ENCODE results near the gene MGA. TPM values are rescaled to one million over a fixed set of nuclear protein-coding genes. Genes with fewer than 3 reads are reported as not detected.

The MGA gene
- total and polyA plus RNA-seq, 2 experiments from 2014 or later: 42.6 to 58.9 TPM

DNA sequence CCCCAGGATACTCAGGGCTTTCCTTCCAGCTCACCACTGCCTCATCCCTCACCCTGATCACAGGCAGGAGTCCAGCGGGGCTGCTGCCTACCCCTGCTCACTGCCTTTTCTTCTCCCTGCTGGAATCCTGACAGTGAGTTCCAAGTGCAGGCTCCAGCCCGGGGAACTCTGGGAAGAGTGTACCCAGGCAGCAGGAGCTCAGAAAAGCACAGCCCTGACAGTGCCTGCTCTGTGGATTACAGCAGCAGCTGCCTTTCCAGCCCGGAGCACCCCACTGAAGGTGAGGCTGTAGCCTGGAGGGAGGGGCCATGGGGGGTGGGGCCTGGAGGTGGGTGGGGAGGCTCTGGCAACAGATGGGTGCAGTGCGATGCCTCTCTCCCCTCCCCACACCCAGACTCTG lies 161.6 kb downstream of the MGA start:
- H2AFZ ChIP-seq: no peak overlapping the region
- no peak for TF ChIP-seq EZH2phosphoT487 (IDR thresholded peaks at IDR 0.05; ENCODE audit: unreplicated experiment)
- TF ChIP-seq, protein P1, sequence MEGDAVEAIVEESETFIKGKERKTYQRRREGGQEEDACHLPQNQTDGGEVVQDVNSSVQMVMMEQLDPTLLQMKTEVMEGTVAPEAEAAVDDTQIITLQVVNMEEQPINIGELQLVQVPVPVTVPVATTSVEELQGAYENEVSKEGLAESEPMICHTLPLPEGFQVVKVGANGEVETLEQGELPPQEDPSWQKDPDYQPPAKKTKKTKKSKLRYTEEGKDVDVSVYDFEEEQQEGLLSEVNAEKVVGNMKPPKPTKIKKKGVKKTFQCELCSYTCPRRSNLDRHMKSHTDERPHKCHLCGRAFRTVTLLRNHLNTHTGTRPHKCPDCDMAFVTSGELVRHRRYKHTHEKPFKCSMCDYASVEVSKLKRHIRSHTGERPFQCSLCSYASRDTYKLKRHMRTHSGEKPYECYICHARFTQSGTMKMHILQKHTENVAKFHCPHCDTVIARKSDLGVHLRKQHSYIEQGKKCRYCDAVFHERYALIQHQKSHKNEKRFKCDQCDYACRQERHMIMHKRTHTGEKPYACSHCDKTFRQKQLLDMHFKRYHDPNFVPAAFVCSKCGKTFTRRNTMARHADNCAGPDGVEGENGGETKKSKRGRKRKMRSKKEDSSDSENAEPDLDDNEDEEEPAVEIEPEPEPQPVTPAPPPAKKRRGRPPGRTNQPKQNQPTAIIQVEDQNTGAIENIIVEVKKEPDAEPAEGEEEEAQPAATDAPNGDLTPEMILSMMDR (conservative IDR thresholded peaks at IDR 0.05; ENCODE audit: low read depth in 2 of 2): no peak
- TF ChIP-seq, protein P2, sequence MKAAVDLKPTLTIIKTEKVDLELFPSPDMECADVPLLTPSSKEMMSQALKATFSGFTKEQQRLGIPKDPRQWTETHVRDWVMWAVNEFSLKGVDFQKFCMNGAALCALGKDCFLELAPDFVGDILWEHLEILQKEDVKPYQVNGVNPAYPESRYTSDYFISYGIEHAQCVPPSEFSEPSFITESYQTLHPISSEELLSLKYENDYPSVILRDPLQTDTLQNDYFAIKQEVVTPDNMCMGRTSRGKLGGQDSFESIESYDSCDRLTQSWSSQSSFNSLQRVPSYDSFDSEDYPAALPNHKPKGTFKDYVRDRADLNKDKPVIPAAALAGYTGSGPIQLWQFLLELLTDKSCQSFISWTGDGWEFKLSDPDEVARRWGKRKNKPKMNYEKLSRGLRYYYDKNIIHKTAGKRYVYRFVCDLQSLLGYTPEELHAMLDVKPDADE (IDR thresholded peaks at IDR 0.05): no peak
- TF ChIP-seq ZNF114 (CRISPR knock-in tag; IDR thresholded peaks at IDR 0.05): no peak
- no peak for TF ChIP-seq CREB1 (CRISPR knock-in tag; IDR thresholded peaks at IDR 0.05; ENCODE audit: low read depth)
- no peak for TF ChIP-seq JUNB (IDR thresholded peaks at IDR 0.05; ENCODE audit: unreplicated experiment)
- no peak for TF ChIP-seq POLR2AphosphoS5 (IDR thresholded peaks at IDR 0.05; ENCODE audit: low read depth)
- TF ChIP-seq, protein P3, sequence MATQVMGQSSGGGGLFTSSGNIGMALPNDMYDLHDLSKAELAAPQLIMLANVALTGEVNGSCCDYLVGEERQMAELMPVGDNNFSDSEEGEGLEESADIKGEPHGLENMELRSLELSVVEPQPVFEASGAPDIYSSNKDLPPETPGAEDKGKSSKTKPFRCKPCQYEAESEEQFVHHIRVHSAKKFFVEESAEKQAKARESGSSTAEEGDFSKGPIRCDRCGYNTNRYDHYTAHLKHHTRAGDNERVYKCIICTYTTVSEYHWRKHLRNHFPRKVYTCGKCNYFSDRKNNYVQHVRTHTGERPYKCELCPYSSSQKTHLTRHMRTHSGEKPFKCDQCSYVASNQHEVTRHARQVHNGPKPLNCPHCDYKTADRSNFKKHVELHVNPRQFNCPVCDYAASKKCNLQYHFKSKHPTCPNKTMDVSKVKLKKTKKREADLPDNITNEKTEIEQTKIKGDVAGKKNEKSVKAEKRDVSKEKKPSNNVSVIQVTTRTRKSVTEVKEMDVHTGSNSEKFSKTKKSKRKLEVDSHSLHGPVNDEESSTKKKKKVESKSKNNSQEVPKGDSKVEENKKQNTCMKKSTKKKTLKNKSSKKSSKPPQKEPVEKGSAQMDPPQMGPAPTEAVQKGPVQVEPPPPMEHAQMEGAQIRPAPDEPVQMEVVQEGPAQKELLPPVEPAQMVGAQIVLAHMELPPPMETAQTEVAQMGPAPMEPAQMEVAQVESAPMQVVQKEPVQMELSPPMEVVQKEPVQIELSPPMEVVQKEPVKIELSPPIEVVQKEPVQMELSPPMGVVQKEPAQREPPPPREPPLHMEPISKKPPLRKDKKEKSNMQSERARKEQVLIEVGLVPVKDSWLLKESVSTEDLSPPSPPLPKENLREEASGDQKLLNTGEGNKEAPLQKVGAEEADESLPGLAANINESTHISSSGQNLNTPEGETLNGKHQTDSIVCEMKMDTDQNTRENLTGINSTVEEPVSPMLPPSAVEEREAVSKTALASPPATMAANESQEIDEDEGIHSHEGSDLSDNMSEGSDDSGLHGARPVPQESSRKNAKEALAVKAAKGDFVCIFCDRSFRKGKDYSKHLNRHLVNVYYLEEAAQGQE (IDR thresholded peaks at IDR 0.05; ENCODE audit: unreplicated experiment): no peak
- no peak for TF ChIP-seq NANOG (IDR thresholded peaks at IDR 0.05; ENCODE audit: borderline replicate concordance)
- TF ChIP-seq, protein P4, sequence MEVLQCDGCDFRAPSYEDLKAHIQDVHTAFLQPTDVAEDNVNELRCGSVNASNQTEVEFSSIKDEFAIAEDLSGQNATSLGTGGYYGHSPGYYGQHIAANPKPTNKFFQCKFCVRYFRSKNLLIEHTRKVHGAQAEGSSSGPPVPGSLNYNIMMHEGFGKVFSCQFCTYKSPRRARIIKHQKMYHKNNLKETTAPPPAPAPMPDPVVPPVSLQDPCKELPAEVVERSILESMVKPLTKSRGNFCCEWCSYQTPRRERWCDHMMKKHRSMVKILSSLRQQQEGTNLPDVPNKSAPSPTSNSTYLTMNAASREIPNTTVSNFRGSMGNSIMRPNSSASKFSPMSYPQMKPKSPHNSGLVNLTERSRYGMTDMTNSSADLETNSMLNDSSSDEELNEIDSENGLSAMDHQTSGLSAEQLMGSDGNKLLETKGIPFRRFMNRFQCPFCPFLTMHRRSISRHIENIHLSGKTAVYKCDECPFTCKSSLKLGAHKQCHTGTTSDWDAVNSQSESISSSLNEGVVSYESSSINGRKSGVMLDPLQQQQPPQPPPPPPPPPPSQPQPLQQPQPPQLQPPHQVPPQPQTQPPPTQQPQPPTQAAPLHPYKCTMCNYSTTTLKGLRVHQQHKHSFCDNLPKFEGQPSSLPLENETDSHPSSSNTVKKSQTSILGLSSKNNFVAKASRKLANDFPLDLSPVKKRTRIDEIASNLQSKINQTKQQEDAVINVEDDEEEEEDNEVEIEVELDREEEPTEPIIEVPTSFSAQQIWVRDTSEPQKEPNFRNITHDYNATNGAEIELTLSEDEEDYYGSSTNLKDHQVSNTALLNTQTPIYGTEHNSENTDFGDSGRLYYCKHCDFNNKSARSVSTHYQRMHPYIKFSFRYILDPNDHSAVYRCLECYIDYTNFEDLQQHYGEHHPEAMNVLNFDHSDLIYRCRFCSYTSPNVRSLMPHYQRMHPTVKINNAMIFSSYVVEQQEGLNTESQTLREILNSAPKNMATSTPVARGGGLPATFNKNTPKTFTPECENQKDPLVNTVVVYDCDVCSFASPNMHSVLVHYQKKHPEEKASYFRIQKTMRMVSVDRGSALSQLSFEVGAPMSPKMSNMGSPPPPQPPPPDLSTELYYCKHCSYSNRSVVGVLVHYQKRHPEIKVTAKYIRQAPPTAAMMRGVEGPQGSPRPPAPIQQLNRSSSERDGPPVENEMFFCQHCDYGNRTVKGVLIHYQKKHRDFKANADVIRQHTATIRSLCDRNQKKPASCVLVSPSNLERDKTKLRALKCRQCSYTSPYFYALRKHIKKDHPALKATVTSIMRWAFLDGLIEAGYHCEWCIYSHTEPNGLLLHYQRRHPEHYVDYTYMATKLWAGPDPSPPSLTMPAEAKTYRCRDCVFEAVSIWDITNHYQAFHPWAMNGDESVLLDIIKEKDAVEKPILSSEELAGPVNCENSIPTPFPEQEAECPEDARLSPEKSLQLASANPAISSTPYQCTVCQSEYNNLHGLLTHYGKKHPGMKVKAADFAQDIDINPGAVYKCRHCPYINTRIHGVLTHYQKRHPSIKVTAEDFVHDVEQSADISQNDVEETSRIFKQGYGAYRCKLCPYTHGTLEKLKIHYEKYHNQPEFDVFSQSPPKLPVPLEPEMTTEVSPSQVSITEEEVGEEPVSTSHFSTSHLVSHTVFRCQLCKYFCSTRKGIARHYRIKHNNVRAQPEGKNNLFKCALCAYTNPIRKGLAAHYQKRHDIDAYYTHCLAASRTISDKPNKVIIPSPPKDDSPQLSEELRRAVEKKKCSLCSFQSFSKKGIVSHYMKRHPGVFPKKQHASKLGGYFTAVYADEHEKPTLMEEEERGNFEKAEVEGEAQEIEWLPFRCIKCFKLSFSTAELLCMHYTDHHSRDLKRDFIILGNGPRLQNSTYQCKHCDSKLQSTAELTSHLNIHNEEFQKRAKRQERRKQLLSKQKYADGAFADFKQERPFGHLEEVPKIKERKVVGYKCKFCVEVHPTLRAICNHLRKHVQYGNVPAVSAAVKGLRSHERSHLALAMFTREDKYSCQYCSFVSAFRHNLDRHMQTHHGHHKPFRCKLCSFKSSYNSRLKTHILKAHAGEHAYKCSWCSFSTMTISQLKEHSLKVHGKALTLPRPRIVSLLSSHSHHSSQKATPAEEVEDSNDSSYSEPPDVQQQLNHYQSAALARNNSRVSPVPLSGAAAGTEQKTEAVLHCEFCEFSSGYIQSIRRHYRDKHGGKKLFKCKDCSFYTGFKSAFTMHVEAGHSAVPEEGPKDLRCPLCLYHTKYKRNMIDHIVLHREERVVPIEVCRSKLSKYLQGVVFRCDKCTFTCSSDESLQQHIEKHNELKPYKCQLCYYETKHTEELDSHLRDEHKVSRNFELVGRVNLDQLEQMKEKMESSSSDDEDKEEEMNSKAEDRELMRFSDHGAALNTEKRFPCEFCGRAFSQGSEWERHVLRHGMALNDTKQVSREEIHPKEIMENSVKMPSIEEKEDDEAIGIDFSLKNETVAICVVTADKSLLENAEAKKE (CRISPR knock-in tag; IDR thresholded peaks at IDR 0.05): no peak
- TF ChIP-seq EZH2 (IDR thresholded peaks at IDR 0.05; ENCODE audit: low read depth, unreplicated experiment): no peak
- Mint-ChIP-seq H3K4me1 (peaks cover 2% of the 10 kb centered on the region; the same call in 2 of the 3 replicates), H3K9me3 (no peaks in the 10 kb centered on the region), H3K27me3 (ENCODE audit: insufficient read depth, low read depth, poor library complexity) (peaks cover 3% of the 10 kb centered on the region), H3K36me3 (ENCODE audit: low read depth) (no peaks in the 10 kb centered on the region; the same call in 2 of the 3 replicates), H3K4me3 (no peak overlapping the region), H3K27ac (no peak overlapping the region)
- H3K4me3 ChIP-seq: no peak overlapping the region
- H3K27ac ChIP-seq (ENCODE audit: low read depth): no peak overlapping the region
- H3F3A ChIP-seq (replicated peaks; ENCODE audit: low read depth): no peaks in the 10 kb centered on the region
- no peaks in the 10 kb centered on the region for H4K20me1 ChIP-seq (replicated peaks; ENCODE audit: insufficient read depth)
- H3K9me2 ChIP-seq (ENCODE audit: insufficient read depth): no peaks in the 10 kb centered on the region
- H3K4me2 ChIP-seq: no peak overlapping the region
- no peaks in the 10 kb centered on the region for H3K79me2 ChIP-seq (replicated peaks; ENCODE audit: insufficient read depth)
- H3K4me1 ChIP-seq (ENCODE audit: insufficient read depth): no peaks in the 10 kb centered on the region
- DNase-seq (ENCODE audit: low spot score) (no peak), ATAC-seq (no peak)
- no peaks in the 10 kb centered on the region for H3K27me3 ChIP-seq (ENCODE audit: insufficient read depth)
- no peaks in the 10 kb centered on the region; the same call in 1 of the 2 replicates for H3K36me3 ChIP-seq (ENCODE audit: insufficient read depth)
